ENCODE results near the gene ATF7IP2.

DNA sequence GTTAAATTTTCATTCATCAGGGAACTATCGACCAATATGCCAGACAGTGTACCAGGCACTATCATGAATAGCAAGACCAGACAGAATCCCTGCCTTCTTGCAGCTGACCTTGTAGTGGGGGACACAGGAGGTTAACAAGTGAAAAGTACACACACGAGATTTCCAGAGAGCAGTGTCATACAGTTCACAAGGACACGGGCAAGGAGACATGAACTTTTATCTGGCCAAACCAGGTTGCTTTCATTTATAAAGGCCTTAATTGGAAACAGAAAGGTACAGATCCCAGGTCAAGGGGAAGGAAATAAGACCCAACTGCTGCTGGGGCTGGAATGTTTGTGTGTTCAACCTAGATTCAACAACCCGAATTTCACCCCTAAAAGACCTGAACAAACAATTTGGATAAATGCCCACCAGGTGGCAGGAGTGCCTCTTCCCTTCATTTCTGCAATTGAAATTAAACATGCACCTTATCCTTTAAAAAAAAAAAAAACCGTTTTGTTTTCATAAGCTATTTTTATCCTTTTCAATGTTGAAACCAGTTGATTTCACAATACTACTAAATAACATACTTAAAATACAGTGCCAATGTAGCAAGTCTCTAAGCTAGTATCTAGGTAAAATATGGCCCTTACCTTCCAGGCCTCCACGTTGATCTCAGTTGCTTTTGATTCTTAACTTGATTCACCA lies 128.7 kb downstream of the ATF7IP2 start:
- TF ChIP-seq DPF2 (IDR thresholded peaks at IDR 0.05) (no peak), CTCF (IDR thresholded peaks at IDR 0.05 in 2 of 3, conservative IDR thresholded peaks at IDR 0.05 in 1 of 3; ENCODE audit: control insufficient read depth in 2 of 3, extremely low read depth in 1 of 3, insufficient read depth in 1 of 3, low read depth in 3 of 3, low read length in 3 of 3) (peak; percentile 48 to 71 (median 57); a peak in 5 of 6 replicates), PBX3 (IDR thresholded peaks at IDR 0.05; ENCODE audit: insufficient replicate concordance, low read depth, low read length) (no peak), ZSCAN29 (IDR thresholded peaks at IDR 0.05) (no peak), MEF2A (IDR thresholded peaks at IDR 0.05; ENCODE audit: insufficient read depth, low read depth, low read length) (peak; percentile 58; the same call in 1 of the 2 replicates), CEBPB (IDR thresholded peaks at IDR 0.05; ENCODE audit: borderline replicate concordance in 1 of 2, low read depth in 2 of 2, low read length in 2 of 2) (no peak), MTA3 (IDR thresholded peaks at IDR 0.05; ENCODE audit: borderline replicate concordance, low read length) (no peak), NFYB (IDR thresholded peaks at IDR 0.05; ENCODE audit: insufficient read depth, low read depth, low read length) (no peak), MXI1 (IDR thresholded peaks at IDR 0.05; ENCODE audit: low read depth, low read length) (no peak), POLR2A (IDR thresholded peaks at IDR 0.05; ENCODE audit: low read depth, low read length) (no peak), RBBP5 (conservative IDR thresholded peaks at IDR 0.05) (no peak)
- TF ChIP-seq, protein P1, sequence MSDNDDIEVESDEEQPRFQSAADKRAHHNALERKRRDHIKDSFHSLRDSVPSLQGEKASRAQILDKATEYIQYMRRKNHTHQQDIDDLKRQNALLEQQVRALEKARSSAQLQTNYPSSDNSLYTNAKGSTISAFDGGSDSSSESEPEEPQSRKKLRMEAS (IDR thresholded peaks at IDR 0.05; ENCODE audit: low read depth, low read length), result no peak

All from GM12878 (cell line).